ENCODE results near the gene SYMPK.

DNA sequence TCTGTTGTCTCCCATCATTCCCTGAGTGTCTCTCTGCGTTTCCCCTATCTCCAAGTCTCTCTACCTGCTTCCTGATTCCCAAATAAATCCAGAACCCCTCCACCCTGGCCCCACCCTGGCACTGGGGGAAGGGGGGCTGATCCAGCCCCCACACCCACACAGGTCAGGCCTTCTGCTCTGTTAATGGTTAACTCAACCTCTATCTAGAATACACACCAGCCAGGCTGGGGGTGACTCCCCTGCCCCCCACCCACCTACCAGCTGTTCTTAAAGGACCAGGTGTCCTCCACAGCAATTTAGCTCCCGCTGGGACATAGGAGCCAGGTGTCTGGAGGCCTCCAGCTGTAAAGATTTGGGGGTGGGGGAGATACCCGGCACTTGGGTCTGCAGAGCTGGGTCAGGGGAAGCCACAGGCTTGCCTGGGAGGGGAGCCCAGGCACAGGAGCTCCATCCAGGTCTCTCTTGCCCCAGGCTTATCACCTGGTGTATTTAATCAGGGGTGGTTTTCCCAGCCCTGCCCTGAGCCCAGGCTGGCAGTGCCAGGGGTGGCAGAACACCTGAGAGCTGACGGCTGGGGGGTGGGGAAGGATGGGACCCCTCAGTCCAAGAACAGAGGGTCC lies 19.1 kb upstream of the SYMPK start:
- TF ChIP-seq, protein P1, sequence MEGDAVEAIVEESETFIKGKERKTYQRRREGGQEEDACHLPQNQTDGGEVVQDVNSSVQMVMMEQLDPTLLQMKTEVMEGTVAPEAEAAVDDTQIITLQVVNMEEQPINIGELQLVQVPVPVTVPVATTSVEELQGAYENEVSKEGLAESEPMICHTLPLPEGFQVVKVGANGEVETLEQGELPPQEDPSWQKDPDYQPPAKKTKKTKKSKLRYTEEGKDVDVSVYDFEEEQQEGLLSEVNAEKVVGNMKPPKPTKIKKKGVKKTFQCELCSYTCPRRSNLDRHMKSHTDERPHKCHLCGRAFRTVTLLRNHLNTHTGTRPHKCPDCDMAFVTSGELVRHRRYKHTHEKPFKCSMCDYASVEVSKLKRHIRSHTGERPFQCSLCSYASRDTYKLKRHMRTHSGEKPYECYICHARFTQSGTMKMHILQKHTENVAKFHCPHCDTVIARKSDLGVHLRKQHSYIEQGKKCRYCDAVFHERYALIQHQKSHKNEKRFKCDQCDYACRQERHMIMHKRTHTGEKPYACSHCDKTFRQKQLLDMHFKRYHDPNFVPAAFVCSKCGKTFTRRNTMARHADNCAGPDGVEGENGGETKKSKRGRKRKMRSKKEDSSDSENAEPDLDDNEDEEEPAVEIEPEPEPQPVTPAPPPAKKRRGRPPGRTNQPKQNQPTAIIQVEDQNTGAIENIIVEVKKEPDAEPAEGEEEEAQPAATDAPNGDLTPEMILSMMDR (IDR thresholded peaks at IDR 0.05), result no peak
- no peak for TF ChIP-seq POLR2AphosphoS5 (IDR thresholded peaks at IDR 0.05; ENCODE audit: low read depth, low read length)

Data from Panc1 (cell line).